GM12878 (cell line): ENCODE measurements around the gene MANF. TPM values are rescaled to one million over a fixed set of nuclear protein-coding genes. Genes with fewer than 3 reads are reported as not detected.

Source experiments
- ATAC-seq: fragments of 200-7000 bp; cut with Tn5 transposase; 3 replicates; pipeline ENCODE4 v1.9.1; 2020; ENCODE audit warnings: mild to moderate bottlenecking, moderate library complexity
- BruUV-seq: library from RNA; stranded (reverse); fragments of 400-500 nt; replicated peaks from 2 replicates; lab custom pipeline; 2021; lab: Mats Ljungman, UMichigan
- CTCF ChIA-PET: fragments of 300-600 bp; sonication (Branson Sonifier 250); formaldehyde crosslinking; extraction: SDS; loops from one replicate; lab custom pipeline; 2021; ENCODE audit warnings: inconsistent platforms; lab: Yijun Ruan, JAX
- POLR2A ChIA-PET: fragments of 350-600 bp; formaldehyde crosslinking; extraction: SDS; loops from one replicate; lab custom pipeline; 2021; ENCODE audit warnings: inconsistent platforms; lab: Charles Lee
- RAD21 ChIA-PET: fragments of 300-600 bp; sonication (Branson Sonifier 250); formaldehyde crosslinking; loops from one replicate; lab custom pipeline; 2023; ENCODE audit warnings: antibody characterized with exemption; ENCODE audit not compliant: unreplicated experiment; lab: Charles Lee
- SMC1A ChIA-PET: fragments of 300-600 bp; sonication (Branson Sonifier 250); formaldehyde crosslinking; loops from one replicate; lab custom pipeline; 2023; ENCODE audit not compliant: unreplicated experiment, uncharacterized antibody; lab: Charles Lee
- DNase-seq: peaks from one replicate; pipeline ENCODE4 v3.0.0-alpha.2; 2011; ENCODE audit warnings: low read depth, low spot score
- FAIRE-seq: peaks from 3 replicates; lab custom pipeline; 2011; peaks lifted over from hg19 to GRCh38; lab: Jason Lieb, UNC
- H2AFZ ChIP-seq: 2 replicates; pipeline ENCODE4 v1.6.0; 2011; ENCODE audit warnings: low read depth, low read length, control low read depth; ENCODE audit not compliant: control insufficient read depth
- H3K27ac ChIP-seq: 2 replicates; pipeline ENCODE4 v1.5.1; 2011; ENCODE audit warnings: control low read depth; ENCODE audit not compliant: control insufficient read depth, insufficient read depth
- H3K27me3 ChIP-seq, 2 experiments: replicated peaks in 1 of 2; 2 replicates each; pipeline versions ENCODE4 v1.6.0 to v1.6.1; 2011; ENCODE audit warnings: low read length in 1 of 2; ENCODE audit not compliant: control insufficient read depth in 2 of 2, insufficient read depth in 2 of 2
- H3K36me3 ChIP-seq, 2 experiments: 2 replicates each; pipeline ENCODE4 v1.5.1; 2011; ENCODE audit warnings: low read length in 1 of 2; ENCODE audit not compliant: control insufficient read depth in 2 of 2, insufficient read depth in 2 of 2
- H3K4me1 ChIP-seq: 2 replicates; pipeline ENCODE4 v1.6.1; 2011; ENCODE audit warnings: mild to moderate bottlenecking, low read length, moderate library complexity, mixed read lengths; ENCODE audit not compliant: control insufficient read depth, insufficient read depth
- H3K4me2 ChIP-seq: 2 replicates; pipeline ENCODE4 v1.6.0; 2011; ENCODE audit warnings: control low read depth; ENCODE audit not compliant: control insufficient read depth, insufficient read depth
- H3K4me3 ChIP-seq: fragments of 200-600 bp; sonication (generic); 2 replicates; pipeline ENCODE4 v1.5.1; 2016
- H3K79me2 ChIP-seq: 2 replicates; pipeline ENCODE4 v1.6.0; 2011; ENCODE audit warnings: low read length; ENCODE audit not compliant: control insufficient read depth, insufficient read depth
- H3K9ac ChIP-seq: 2 replicates; pipeline ENCODE4 v1.8.0; 2011; ENCODE audit warnings: low read length, control low read depth, mixed read lengths; ENCODE audit not compliant: control insufficient read depth, insufficient read depth
- H3K9me3 ChIP-seq: replicated peaks from 3 replicates; pipeline ENCODE4 v1.5.1; 2011; ENCODE audit warnings: mild to moderate bottlenecking, low read length; ENCODE audit not compliant: control insufficient read depth, insufficient read depth
- H4K20me1 ChIP-seq: 2 replicates; pipeline ENCODE4 v1.6.0; 2011; ENCODE audit not compliant: control insufficient read depth, insufficient read depth
- ASH2L ChIP-seq: fragments of 300-600, 200-600 bp; sonication (generic); IDR thresholded peaks from 2 replicates; pipeline ENCODE4 v1.6.1; 2017; ENCODE audit warnings: low read depth, mild to moderate bottlenecking, borderline replicate concordance
- BACH1 ChIP-seq: fragments of 450-650 bp; IDR thresholded peaks from 2 replicates; pipeline ENCODE4 v1.6.1; 2017; ENCODE audit warnings: mild to moderate bottlenecking, borderline replicate concordance
- CBFB ChIP-seq: IDR thresholded peaks from 2 replicates; pipeline ENCODE4 v1.6.1; 2016; ENCODE audit warnings: antibody characterized with exemption, low read depth
- CHD1 ChIP-seq: IDR thresholded peaks from 2 replicates; pipeline ENCODE4 v1.6.1; 2012; ENCODE audit warnings: low read depth, low read length, improper control_type of control experiment
- CHD2 ChIP-seq: IDR thresholded peaks from 2 replicates; pipeline ENCODE4 v1.6.1; 2011; ENCODE audit warnings: low read depth, low read length, improper control_type of control experiment, borderline replicate concordance
- CREB1 ChIP-seq: IDR thresholded peaks from 2 replicates; pipeline ENCODE4 v1.6.1; 2012; ENCODE audit warnings: low read depth, mild to moderate bottlenecking, inconsistent platforms
- IKZF2 ChIP-seq, 2 experiments: fragments of 450-650 bp; IDR thresholded peaks; 2 replicates each; pipeline ENCODE4 v1.6.1; 2017; ENCODE audit warnings: mild to moderate bottlenecking in 2 of 2, moderate library complexity in 2 of 2
- MTA2 ChIP-seq: fragments of 450-650 bp; IDR thresholded peaks from 2 replicates; pipeline ENCODE4 v1.6.1; 2016; ENCODE audit warnings: low read depth, mild to moderate bottlenecking, moderate library complexity
- NRF1 ChIP-seq: conservative IDR thresholded peaks from 2 replicates; pipeline ENCODE4 v1.6.1; 2011; ENCODE audit warnings: mild to moderate bottlenecking, low read depth, low read length, improper control_type of control experiment
- PAX8 ChIP-seq: fragments of 450-650 bp; IDR thresholded peaks from 2 replicates; pipeline ENCODE4 v1.6.1; 2017; ENCODE audit warnings: mild to moderate bottlenecking, moderate library complexity
- PBX3 ChIP-seq: IDR thresholded peaks from 2 replicates; pipeline ENCODE4 v1.6.1; 2011; ENCODE audit warnings: mild to moderate bottlenecking, low read depth, low read length, moderate library complexity; ENCODE audit not compliant: insufficient replicate concordance
- SPI1 ChIP-seq: IDR thresholded peaks from 2 replicates; pipeline ENCODE4 v1.6.1; 2011; ENCODE audit warnings: low read depth, mild to moderate bottlenecking, low read length, moderate library complexity, borderline replicate concordance; ENCODE audit not compliant: insufficient read depth
- SUZ12 ChIP-seq: fragments of 200-600 bp; sonication (generic); IDR thresholded peaks from one replicate; pipeline ENCODE4 v1.6.1; 2018; ENCODE audit warnings: antibody characterized with exemption, mild to moderate bottlenecking; ENCODE audit not compliant: unreplicated experiment
- ZBED1 ChIP-seq: IDR thresholded peaks from 2 replicates; pipeline ENCODE4 v1.6.1; 2016; ENCODE audit warnings: borderline replicate concordance
- WGBS: methylation state at CpG from one replicate; pipeline ENCODE4 v1.1.6; 2016; ENCODE audit warnings: low lambda C conversion rate; ENCODE audit not compliant: insufficient replicate concordance, insufficient coverage; ENCODE audit errors: missing lambda C conversion rate; 5-methylcytosine and 5-hydroxymethylcytosine counted together
- in situ Hi-C: fragments of 300-500 bp; cut with MboI; formaldehyde crosslinking; loops from 9 replicates; pipeline ENCODE4 v1.14.3; 2018; ENCODE audit warnings: mixed read lengths
- intact Hi-C: fragments of 100-400 bp; cut with micrococcal nuclease; formaldehyde crosslinking; loops from one replicate; pipeline ENCODE4 v1.14.2; 2022; ENCODE audit not compliant: unreplicated experiment
- polyA plus RNA-seq, 11 experiments: library from polyadenylated mRNA; depleted of rRNA in 4 of 11; unstranded in 6 of 11; stranded (reverse) in 5 of 11; fragments of >200 nt; fragmentation: Nextera tagmentation in 4 of 11; fragmentation: Illumina TruSeq in 1 of 11; extraction: Ambion mirVana in 4 of 11; extraction: Trizol in 1 of 11; gene quantifications; 1 replicate in 1 of 11; 2 replicates in 10 of 11; pipeline versions ENCODE4 v1.2.1 to v1.2.3, GENCODE V29; 2011 to 2016; ENCODE audit warnings: inconsistent platforms in 2 of 11, missing spikeins in 2 of 11, low read depth in 1 of 11
- total RNA-seq, 4 experiments: library from RNA; depleted of rRNA in 3 of 4; stranded (reverse); fragments of >200 nt in 3 of 4; fragmentation: Illumina TruSeq in 1 of 4; extraction: Trizol in 1 of 4; gene quantifications; 2 replicates each; pipeline versions ENCODE4 v1.2.1 to v1.2.3, GENCODE V29; 2013 to 2021
- TF ChIP-seq, protein P1 (sequence below): fragments of 450-650 bp; IDR thresholded peaks from 2 replicates; pipeline ENCODE4 v1.6.1; 2016; ENCODE audit warnings: mild to moderate bottlenecking
- TF ChIP-seq, protein P2 (sequence below): fragments of 450-650 bp; IDR thresholded peaks from 2 replicates; pipeline ENCODE4 v1.6.1; 2018; ENCODE audit warnings: mild to moderate bottlenecking, low read depth, moderate library complexity; ENCODE audit not compliant: partially characterized antibody
- TF ChIP-seq, protein P3 (sequence below): fragments of 450-650 bp; IDR thresholded peaks from 2 replicates; pipeline ENCODE4 v1.6.1; 2017; ENCODE audit warnings: low read depth, mild to moderate bottlenecking, moderate library complexity

MANF gene
- total and polyA plus RNA-seq, 10 of the 15 experiments (the other 5 are each of a cell fraction or from before 2014, with no cell fraction given) = 22.0 to 120 (median 82.9) TPM

DNA sequence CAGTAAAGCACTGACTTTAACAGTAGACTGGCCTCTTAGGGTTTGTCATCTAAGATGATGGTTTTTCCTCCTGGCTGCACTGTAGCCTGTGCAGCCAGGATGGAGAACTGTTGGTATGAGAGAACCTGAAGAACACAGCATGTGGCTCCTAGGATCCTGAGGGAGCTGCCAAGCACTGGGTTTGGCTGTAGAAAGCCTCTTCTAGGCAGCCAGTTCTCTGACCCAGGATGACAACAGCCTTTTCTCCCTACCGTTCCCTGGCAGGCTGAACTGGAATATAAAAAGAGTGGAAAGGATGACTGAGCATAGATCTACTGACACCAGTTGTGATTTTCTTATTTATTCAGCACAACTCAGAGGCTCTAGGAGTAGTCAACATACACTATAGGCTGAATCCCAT is 34.3 kb upstream of the MANF start (continued):
- TF ChIP-seq ASH2L = no peak
- no peak for TF ChIP-seq IKZF2 (IDR thresholded peaks at IDR 0.05)
- TF ChIP-seq, protein P1, sequence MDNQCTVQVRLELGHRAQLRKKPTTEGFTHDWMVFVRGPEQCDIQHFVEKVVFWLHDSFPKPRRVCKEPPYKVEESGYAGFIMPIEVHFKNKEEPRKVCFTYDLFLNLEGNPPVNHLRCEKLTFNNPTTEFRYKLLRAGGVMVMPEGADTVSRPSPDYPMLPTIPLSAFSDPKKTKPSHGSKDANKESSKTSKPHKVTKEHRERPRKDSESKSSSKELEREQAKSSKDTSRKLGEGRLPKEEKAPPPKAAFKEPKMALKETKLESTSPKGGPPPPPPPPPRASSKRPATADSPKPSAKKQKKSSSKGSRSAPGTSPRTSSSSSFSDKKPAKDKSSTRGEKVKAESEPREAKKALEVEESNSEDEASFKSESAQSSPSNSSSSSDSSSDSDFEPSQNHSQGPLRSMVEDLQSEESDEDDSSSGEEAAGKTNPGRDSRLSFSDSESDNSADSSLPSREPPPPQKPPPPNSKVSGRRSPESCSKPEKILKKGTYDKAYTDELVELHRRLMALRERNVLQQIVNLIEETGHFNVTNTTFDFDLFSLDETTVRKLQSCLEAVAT = no peak
- no peak for TF ChIP-seq PBX3
- no peak for TF ChIP-seq BACH1
- no peak for TF ChIP-seq NRF1
- no peak for TF ChIP-seq CHD2
- TF ChIP-seq SUZ12 = no peak
- no peak for TF ChIP-seq CBFB
- no peak for TF ChIP-seq CREB1

GRCh38 chr3:51353131-51353530 is 32.0 kb upstream of the MANF start:
- no peaks in the 10 kb centered on the region; the same call in 2 of the 3 replicates for H3K9me3 ChIP-seq
- H3K4me2 ChIP-seq = no peak overlapping the region
- TF ChIP-seq ZBED1 (no peak), SPI1 (no peak), PAX8 (no peak), MTA2 (no peak), CHD1 (no peak)
- TF ChIP-seq, protein P2, sequence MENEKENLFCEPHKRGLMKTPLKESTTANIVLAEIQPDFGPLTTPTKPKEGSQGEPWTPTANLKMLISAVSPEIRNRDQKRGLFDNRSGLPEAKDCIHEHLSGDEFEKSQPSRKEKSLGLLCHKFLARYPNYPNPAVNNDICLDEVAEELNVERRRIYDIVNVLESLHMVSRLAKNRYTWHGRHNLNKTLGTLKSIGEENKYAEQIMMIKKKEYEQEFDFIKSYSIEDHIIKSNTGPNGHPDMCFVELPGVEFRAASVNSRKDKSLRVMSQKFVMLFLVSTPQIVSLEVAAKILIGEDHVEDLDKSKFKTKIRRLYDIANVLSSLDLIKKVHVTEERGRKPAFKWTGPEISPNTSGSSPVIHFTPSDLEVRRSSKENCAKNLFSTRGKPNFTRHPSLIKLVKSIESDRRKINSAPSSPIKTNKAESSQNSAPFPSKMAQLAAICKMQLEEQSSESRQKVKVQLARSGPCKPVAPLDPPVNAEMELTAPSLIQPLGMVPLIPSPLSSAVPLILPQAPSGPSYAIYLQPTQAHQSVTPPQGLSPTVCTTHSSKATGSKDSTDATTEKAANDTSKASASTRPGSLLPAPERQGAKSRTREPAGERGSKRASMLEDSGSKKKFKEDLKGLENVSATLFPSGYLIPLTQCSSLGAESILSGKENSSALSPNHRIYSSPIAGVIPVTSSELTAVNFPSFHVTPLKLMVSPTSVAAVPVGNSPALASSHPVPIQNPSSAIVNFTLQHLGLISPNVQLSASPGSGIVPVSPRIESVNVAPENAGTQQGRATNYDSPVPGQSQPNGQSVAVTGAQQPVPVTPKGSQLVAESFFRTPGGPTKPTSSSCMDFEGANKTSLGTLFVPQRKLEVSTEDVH = no peak
- TF ChIP-seq, protein P3, sequence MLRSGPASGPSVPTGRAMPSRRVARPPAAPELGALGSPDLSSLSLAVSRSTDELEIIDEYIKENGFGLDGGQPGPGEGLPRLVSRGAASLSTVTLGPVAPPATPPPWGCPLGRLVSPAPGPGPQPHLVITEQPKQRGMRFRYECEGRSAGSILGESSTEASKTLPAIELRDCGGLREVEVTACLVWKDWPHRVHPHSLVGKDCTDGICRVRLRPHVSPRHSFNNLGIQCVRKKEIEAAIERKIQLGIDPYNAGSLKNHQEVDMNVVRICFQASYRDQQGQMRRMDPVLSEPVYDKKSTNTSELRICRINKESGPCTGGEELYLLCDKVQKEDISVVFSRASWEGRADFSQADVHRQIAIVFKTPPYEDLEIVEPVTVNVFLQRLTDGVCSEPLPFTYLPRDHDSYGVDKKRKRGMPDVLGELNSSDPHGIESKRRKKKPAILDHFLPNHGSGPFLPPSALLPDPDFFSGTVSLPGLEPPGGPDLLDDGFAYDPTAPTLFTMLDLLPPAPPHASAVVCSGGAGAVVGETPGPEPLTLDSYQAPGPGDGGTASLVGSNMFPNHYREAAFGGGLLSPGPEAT = no peak
- H3K4me3 ChIP-seq = no peak overlapping the region
- no peak overlapping the region for H3K27ac ChIP-seq
- ATAC-seq (no peak), FAIRE-seq (no peak), DNase-seq (no peak)
- CTCF ChIA-PET = no interaction called here
- SMC1A ChIA-PET = no interaction called here
- in situ Hi-C loops = no loop called here
- POLR2A ChIA-PET = no interaction called here
- H2AFZ ChIP-seq = no peak overlapping the region
- no peaks in the 10 kb centered on the region for H3K36me3 ChIP-seq
- H3K9ac ChIP-seq = no peak overlapping the region
- no peaks in the 10 kb centered on the region for H3K4me1 ChIP-seq
- H3K79me2 ChIP-seq = no peaks in the 10 kb centered on the region
- no TSS peak for BruUV-seq
- intact Hi-C loops = no loop called here
- WGBS = 41% methylated on average over 4 of the region's 4 CpGs
- RAD21 ChIA-PET = no interaction called here
- H4K20me1 ChIP-seq = no peaks in the 10 kb centered on the region
- no peaks in the 10 kb centered on the region; a peak in 1 of 4 replicates for H3K27me3 ChIP-seq
